MM.1S (cell line): ENCODE data around the gene PAAF1.

Source experiments
- CTCF ChIP-seq: fragments of 300-600 bp; sonication (generic); IDR thresholded peaks from 2 replicates; pipeline ENCODE4 v1.5.1; 2016; ENCODE audit warnings: antibody characterized with exemption, low read length, mixed read lengths
- EZH2phosphoT487 ChIP-seq: fragments of 300-600 bp; sonication (generic); IDR thresholded peaks from 2 replicates; pipeline ENCODE4 v1.6.1; 2018; ENCODE audit warnings: antibody characterized with exemption, low read length

GRCh38 chr11:73838443-73839122 is 38.2 kb upstream of the PAAF1 start:
- no peak for TF ChIP-seq CTCF
- TF ChIP-seq EZH2phosphoT487: no peak
